H1 (cell line): Measurements from ENCODE around the gene ZNF446. TPM values are rescaled to one million over a fixed set of nuclear protein-coding genes. Genes with fewer than 3 reads are reported as not detected.

Experiments used
- CTCF ChIA-PET: fragments of 300-600 bp; sonication (Branson Sonifier 250); formaldehyde crosslinking; loops from one replicate; lab custom pipeline; 2021; ENCODE audit not compliant: partially characterized antibody; lab: Charles Lee
- POLR2A ChIA-PET: fragments of 300-600 bp; sonication (Branson Sonifier 250); formaldehyde crosslinking; loops from one replicate; lab custom pipeline; 2021; ENCODE audit warnings: inconsistent platforms; ENCODE audit not compliant: partially characterized antibody; lab: Charles Lee
- DNase-seq, 2 experiments: peaks; one replicate each; pipeline versions ENCODE4 v3.0.0 to v3.0.0-alpha.2; 2010 to 2022; ENCODE audit warnings: low spot score in 2 of 2, low read depth in 1 of 2, mixed read lengths in 1 of 2
- FAIRE-seq: peaks from 2 replicates; lab custom pipeline; 2011; peaks lifted over from hg19 to GRCh38; lab: Jason Lieb, UNC
- H2AFZ ChIP-seq: 2 replicates; pipeline ENCODE4 v1.8.1; 2012; ENCODE audit warnings: low read length, inconsistent platforms
- H2AK5ac ChIP-seq: 2 replicates; pipeline ENCODE4 v1.6.1; 2013; ENCODE audit warnings: low read depth, low read length
- H2BK120ac ChIP-seq: replicated peaks from 2 replicates; pipeline ENCODE3; 2013; ENCODE audit warnings: low read depth, low read length, inconsistent platforms
- H2BK12ac ChIP-seq: 2 replicates; pipeline ENCODE4 v1.6.1; 2013; ENCODE audit warnings: low read depth, low read length
- H2BK15ac ChIP-seq: 2 replicates; pipeline ENCODE4 v1.6.1; 2013; ENCODE audit warnings: low read length
- H2BK20ac ChIP-seq: 2 replicates; pipeline ENCODE4 v1.6.1; 2013; ENCODE audit warnings: low read length
- H2BK5ac ChIP-seq: 2 replicates; pipeline ENCODE4 v1.6.1; 2013; ENCODE audit warnings: low read depth, low read length
- H3K14ac ChIP-seq: 2 replicates; pipeline ENCODE4 v1.6.1; 2013; ENCODE audit warnings: inconsistent platforms; ENCODE audit not compliant: insufficient read length
- H3K18ac ChIP-seq: 2 replicates; pipeline ENCODE4 v1.6.1; 2013; ENCODE audit warnings: low read length; ENCODE audit errors: extremely low read depth
- H3K23ac ChIP-seq: 2 replicates; pipeline ENCODE4 v1.6.1; 2013; ENCODE audit warnings: inconsistent platforms; ENCODE audit not compliant: insufficient read length
- H3K23me2 ChIP-seq: 2 replicates; pipeline ENCODE4 v1.6.1; 2013; ENCODE audit warnings: low read depth, low read length
- H3K27ac ChIP-seq: 2 replicates; pipeline ENCODE4 v1.6.1; 2011; ENCODE audit warnings: low read depth, low read length, inconsistent platforms
- H3K27me3 ChIP-seq, 4 experiments: replicated peaks in 1 of 4; 1 replicate in 1 of 4; 2 replicates in 3 of 4; pipeline versions ENCODE4 v1.6.1 to v1.8.1; 2011 to 2013; ENCODE audit warnings: low read length in 3 of 4, mild to moderate bottlenecking in 3 of 4, inconsistent platforms in 2 of 4, mixed read lengths in 2 of 4, moderate library complexity in 1 of 4; ENCODE audit not compliant: control insufficient read depth in 3 of 4, insufficient read depth in 3 of 4; ENCODE audit errors: extremely low read depth in 1 of 4
- H3K36me3 ChIP-seq, 4 experiments: 2 replicates each; pipeline versions ENCODE4 v1.6.1 to v1.8.1; 2011 to 2013; ENCODE audit warnings: mild to moderate bottlenecking in 4 of 4, low read length in 3 of 4, moderate library complexity in 2 of 4, control low read depth in 1 of 4, inconsistent platforms in 1 of 4; ENCODE audit not compliant: insufficient read depth in 4 of 4, control insufficient read depth in 2 of 4
- H3K4ac ChIP-seq: replicated peaks from 2 replicates; pipeline ENCODE3; 2013; ENCODE audit warnings: low read length, low read depth, mixed read lengths, inconsistent platforms; ENCODE audit not compliant: insufficient read length
- H3K4me1 ChIP-seq, 4 experiments: replicated peaks in 1 of 4; 1 replicate in 1 of 4; 2 replicates in 3 of 4; pipeline versions ENCODE4 v1.6.1 to v1.8.1; 2011 to 2013; ENCODE audit warnings: low read length in 3 of 4, inconsistent platforms in 2 of 4, mixed read lengths in 1 of 4; ENCODE audit not compliant: insufficient read depth in 4 of 4, control insufficient read depth in 3 of 4
- H3K4me2 ChIP-seq, 2 experiments: 2 replicates each; pipeline versions ENCODE4 v1.6.1 to v1.8.1; 2011 to 2013; ENCODE audit warnings: low read depth in 2 of 2, low read length in 2 of 2, control low read depth in 1 of 2, inconsistent platforms in 1 of 2, mild to moderate bottlenecking in 1 of 2; ENCODE audit not compliant: insufficient read depth in 1 of 2
- H3K4me3 ChIP-seq, 4 experiments: fragments of 200-600, 300-600 bp in 1 of 4; sonication (generic), shearing (Covaris generic), sonication (Bioruptor Twin) in 1 of 4; 2 replicates each; pipeline versions ENCODE4 v1.5.1 to v1.8.1; 2011 to 2016; ENCODE audit warnings: low read length in 4 of 4, low read depth in 3 of 4, control low read depth in 2 of 4, inconsistent platforms in 2 of 4, mild to moderate bottlenecking in 2 of 4, mixed read lengths in 1 of 4, moderate library complexity in 1 of 4; ENCODE audit not compliant: insufficient read depth in 2 of 4; ENCODE audit errors: extremely low read depth in 1 of 4
- H3K56ac ChIP-seq: replicated peaks from 2 replicates; pipeline ENCODE3; 2013; ENCODE audit warnings: low read depth, mild to moderate bottlenecking, mixed read lengths, low read length, inconsistent platforms; ENCODE audit not compliant: insufficient read length
- H3K79me1 ChIP-seq: 2 replicates; pipeline ENCODE4 v1.6.1; 2013; ENCODE audit warnings: low read depth, low read length, control low read depth
- H3K79me2 ChIP-seq, 2 experiments: 2 replicates each; pipeline versions ENCODE4 v1.6.1 to v1.8.1; 2012 to 2013; ENCODE audit warnings: low read length in 2 of 2, mild to moderate bottlenecking in 2 of 2, inconsistent platforms in 1 of 2; ENCODE audit not compliant: insufficient read depth in 2 of 2, control insufficient read depth in 1 of 2
- H3K9ac ChIP-seq, 4 experiments: replicated peaks in 1 of 4; 1 replicate in 1 of 4; 2 replicates in 3 of 4; pipeline versions ENCODE4 v1.6.1 to v1.8.1; 2011 to 2013; ENCODE audit warnings: low read depth in 3 of 4, low read length in 3 of 4, control low read depth in 2 of 4, mild to moderate bottlenecking in 2 of 4, moderate library complexity in 2 of 4, inconsistent platforms in 1 of 4; ENCODE audit errors: extremely low read depth in 1 of 4
- H3K9me3 ChIP-seq, 2 experiments: 2 replicates each; pipeline versions ENCODE4 v1.6.1 to v1.8.1; 2012 to 2013; ENCODE audit warnings: mild to moderate bottlenecking in 2 of 2, moderate library complexity in 2 of 2, control low read depth in 1 of 2, inconsistent platforms in 1 of 2, low read depth in 1 of 2, low read length in 1 of 2, mixed read lengths in 1 of 2; ENCODE audit not compliant: insufficient read depth in 2 of 2
- H4K20me1 ChIP-seq, 2 experiments: replicated peaks in 1 of 2; 2 replicates each; pipeline versions ENCODE3 to v1.8.1; 2011 to 2013; ENCODE audit warnings: inconsistent platforms in 2 of 2, low read length in 2 of 2, mild to moderate bottlenecking in 1 of 2; ENCODE audit not compliant: insufficient read depth in 2 of 2, control insufficient read depth in 1 of 2
- H4K5ac ChIP-seq: 2 replicates; pipeline ENCODE4 v1.6.1; 2013; ENCODE audit warnings: low read length, low read depth, mixed read lengths, inconsistent platforms; ENCODE audit not compliant: insufficient read length
- H4K8ac ChIP-seq: 2 replicates; pipeline ENCODE4 v1.8.0; 2013; ENCODE audit warnings: mild to moderate bottlenecking, moderate library complexity, low read length, inconsistent platforms; ENCODE audit not compliant: insufficient read depth; ENCODE audit errors: extremely low read depth
- H4K91ac ChIP-seq: replicated peaks from 2 replicates; pipeline ENCODE3; 2013; ENCODE audit warnings: low read length, mixed read lengths, inconsistent platforms; ENCODE audit not compliant: insufficient read length
- CTCF ChIP-seq, 3 experiments: IDR thresholded peaks; 1 replicate in 2 of 3; 2 replicates in 1 of 3; pipeline versions ENCODE4 v1.5.1 to v1.6.1; 2011; ENCODE audit warnings: low read length in 3 of 3, mild to moderate bottlenecking in 3 of 3, inconsistent platforms in 2 of 3, low read depth in 1 of 3, moderate library complexity in 1 of 3; ENCODE audit not compliant: insufficient read depth in 1 of 3; ENCODE audit errors: control extremely low read depth in 1 of 3
- FOSL1 ChIP-seq: IDR thresholded peaks from 2 replicates; pipeline ENCODE4 v1.6.1; 2011; ENCODE audit warnings: mild to moderate bottlenecking, low read depth, low read length, moderate library complexity; ENCODE audit not compliant: insufficient read depth
- GABPA ChIP-seq: IDR thresholded peaks from 2 replicates; pipeline ENCODE4 v1.6.1; 2011; ENCODE audit warnings: mild to moderate bottlenecking, low read length, moderate library complexity, borderline replicate concordance; ENCODE audit not compliant: insufficient read depth
- JUND ChIP-seq: IDR thresholded peaks from 2 replicates; pipeline ENCODE4 v1.6.1; 2011; ENCODE audit warnings: mild to moderate bottlenecking, improper control_type of control experiment, low read length
- MAFK ChIP-seq: IDR thresholded peaks from 2 replicates; pipeline ENCODE4 v1.6.1; 2012; ENCODE audit warnings: low read depth, mild to moderate bottlenecking, improper control_type of control experiment, low read length
- NRF1 ChIP-seq: IDR thresholded peaks from 2 replicates; pipeline ENCODE4 v1.6.1; 2011; ENCODE audit warnings: mild to moderate bottlenecking, low read depth, low read length, improper control_type of control experiment
- POU5F1 ChIP-seq: IDR thresholded peaks from 2 replicates; pipeline ENCODE4 v1.6.1; 2011; ENCODE audit warnings: low read depth, mild to moderate bottlenecking, low read length, moderate library complexity
- TAF1 ChIP-seq: IDR thresholded peaks from 2 replicates; pipeline ENCODE4 v1.6.1; 2011; ENCODE audit warnings: mild to moderate bottlenecking, low read depth, low read length
- WGBS, 2 experiments: shearing (Covaris generic) in 1 of 2; methylation state at CpG; one replicate each; pipeline versions ENCODE4 v1.1.6 to v1.1.7; 2013 to 2015; ENCODE audit warnings: low lambda C conversion rate in 2 of 2, mixed read lengths in 2 of 2, inconsistent platforms in 1 of 2, low coverage in 1 of 2, missing lambda C conversion rate in 1 of 2; ENCODE audit not compliant: insufficient replicate concordance in 2 of 2, insufficient coverage in 1 of 2, insufficient read length in 1 of 2; ENCODE audit errors: extremely low coverage in 1 of 2, missing lambda C conversion rate in 1 of 2; 5-methylcytosine and 5-hydroxymethylcytosine counted together
- polyA plus RNA-seq, 7 experiments: library from polyadenylated mRNA; depleted of rRNA in 3 of 7; stranded (reverse) in 5 of 7; unstranded in 2 of 7; fragments of >200 nt in 5 of 7; fragments of 200-250 nt in 2 of 7; gene quantifications; 1 replicate in 5 of 7; 2 replicates in 1 of 7; 4 replicates in 1 of 7; pipeline versions ENCODE4 v1.2.1 to v1.2.3, GENCODE V29; 2011 to 2013; ENCODE audit warnings: missing spikeins in 2 of 7, mixed read lengths in 2 of 7
- total RNA-seq: library from RNA; stranded (reverse); fragmentation: NEBNext Ultra II Directional; extraction: Animal tissue kit (Norgen Biotek cat#: 25700); gene quantifications from 2 replicates; pipeline ENCODE4 v1.2.1, GENCODE V29; 2021

Gene ZNF446
- total and polyA plus RNA-seq, 2 of the 8 experiments (the other 6 are each of a cell fraction or from before 2014, with no cell fraction given), result 4.1 to 5.5 TPM

- H4K8ac ChIP-seq, result no peak overlapping the region
- no peak overlapping the region for H3K56ac ChIP-seq
- no peak overlapping the region for H3K23ac ChIP-seq
- H4K91ac ChIP-seq, result no peak overlapping the region
- H2BK120ac ChIP-seq, result no peak overlapping the region
- H2AK5ac ChIP-seq, result no peak overlapping the region
- no peak overlapping the region for H3K4me2 ChIP-seq
- peaks cover 4% of the 10 kb centered on the region; the same call in 1 of the 2 replicates for H3K23me2 ChIP-seq
- no peak overlapping the region for H3K14ac ChIP-seq
- H3K36me3 ChIP-seq, result no peaks in the 10 kb centered on the region
- no peak overlapping the region for H3K18ac ChIP-seq
- no peak overlapping the region for H2AFZ ChIP-seq
- H2BK15ac ChIP-seq, result no peak overlapping the region
- no peak overlapping the region for H3K9ac ChIP-seq
- FAIRE-seq (no peak), DNase-seq (no peak)
- ChIA-PET POLR2A (interaction anchor here (1.3 to 21.3 kb wide), 3 partner anchors 9 to 39 kb away, joined by 3 to 650 read pairs (median 6); partner anchors contain the start of genes CHMP2A, TRIM28 and ZBTB45), CTCF (interaction anchor here (1.0 kb wide), 1 partner anchor 9 kb away, joined by 3 read pairs; no protein-coding TSS in a partner anchor)
- H2BK5ac ChIP-seq, result no peak overlapping the region
- H3K79me2 ChIP-seq, result peaks cover 0 to 2% of the 10 kb centered on the region in 2 experiments; a peak in 1 of 4 replicates
- H3K27ac ChIP-seq, result no peak overlapping the region
- H3K4me1 ChIP-seq, result peaks cover 0 to 9% (median 7%) of the 10 kb centered on the region in 4 experiments; a peak in 6 of 7 replicates
- no peak overlapping the region for H4K5ac ChIP-seq
- no peak overlapping the region for H3K4me3 ChIP-seq
- H3K79me1 ChIP-seq, result peaks cover 2% of the 10 kb centered on the region; the same call in 1 of the 2 replicates
- 83% methylated on average over 8 of the region's 8 CpGs; no CpG with 5 or more reads in 1 of the 2 experiments for WGBS, 2 experiments
- H3K9me3 ChIP-seq, result no peaks in the 10 kb centered on the region; a peak in 1 of 4 replicates
- no peak overlapping the region for H2BK12ac ChIP-seq
- no peak overlapping the region for H2BK20ac ChIP-seq
- no peaks in the 10 kb centered on the region for H4K20me1 ChIP-seq
- no peak overlapping the region for H3K4ac ChIP-seq
- no peaks in the 10 kb centered on the region for H3K27me3 ChIP-seq
- no peak for TF ChIP-seq JUND
- no peak for TF ChIP-seq CTCF (IDR thresholded peaks at IDR 0.05; ENCODE audit: control extremely low read depth in 1 of 3, insufficient read depth in 1 of 3, low read depth in 1 of 3, low read length in 3 of 3)
- no peak for TF ChIP-seq NRF1
- no peak for TF ChIP-seq FOSL1
- TF ChIP-seq TAF1, result no peak
- TF ChIP-seq GABPA, result no peak
- TF ChIP-seq POU5F1, result no peak
- no peak for TF ChIP-seq MAFK
Measured at GRCh38 chr19:58510084-58510862, 34.1 kb downstream of the ZNF446 start.
